HG03045 (cell line): ENCODE results near the gene CYP26B1.

Source experiments
- ATAC-seq: cut with Tn5 transposase; IDR thresholded peaks from one replicate; pipeline ENCODE4 v1.9.1; 2021; ENCODE audit warnings: mild to moderate bottlenecking, moderate library complexity; ENCODE audit not compliant: unreplicated experiment

CYP26B1 gene

DNA sequence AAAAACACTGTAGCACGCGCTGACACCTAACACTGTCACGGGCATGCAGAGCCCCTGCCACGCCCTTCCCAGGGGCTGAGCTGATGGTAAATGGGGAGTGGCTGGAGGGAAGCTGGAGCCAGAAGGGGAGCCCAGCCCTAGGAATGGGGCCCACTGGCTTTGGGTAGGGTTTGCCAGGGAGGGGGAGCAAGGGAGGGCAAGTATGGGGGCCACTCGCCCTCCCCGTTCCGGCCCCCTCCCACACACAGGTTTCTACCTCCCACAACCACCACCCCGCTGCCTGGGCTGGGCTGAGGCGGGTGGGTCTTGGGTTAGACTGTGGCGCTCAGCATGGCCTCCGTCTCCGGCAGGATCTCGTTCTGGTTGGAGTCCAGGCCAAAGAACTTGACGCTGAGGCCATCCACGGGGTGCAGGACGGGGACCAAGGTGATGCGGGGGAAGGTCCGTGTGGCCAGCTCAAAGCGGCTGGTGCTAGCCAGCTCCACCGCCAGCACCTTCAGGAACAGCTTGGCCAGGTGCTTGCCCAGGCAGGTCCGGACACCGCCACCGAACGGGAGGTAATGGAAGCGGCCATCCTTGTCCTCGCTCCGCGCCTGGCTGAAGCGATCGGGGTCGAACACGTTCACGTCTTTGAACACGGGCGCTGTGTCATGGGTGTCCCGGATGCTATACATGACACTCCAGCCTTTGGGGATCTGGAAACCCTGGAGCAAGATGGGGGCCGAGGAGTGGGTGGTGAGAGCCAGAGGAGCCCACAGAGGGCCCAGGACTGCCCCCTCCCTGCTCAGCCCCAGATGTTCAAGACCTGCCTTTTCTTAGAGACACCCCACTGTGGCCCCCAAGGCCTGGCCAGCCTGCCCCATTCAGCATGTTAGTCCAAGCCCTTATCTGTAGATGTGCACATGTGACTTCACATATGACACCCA is 15.5 kb downstream of the CYP26B1 start:
- ATAC-seq, result no peak

DNA sequence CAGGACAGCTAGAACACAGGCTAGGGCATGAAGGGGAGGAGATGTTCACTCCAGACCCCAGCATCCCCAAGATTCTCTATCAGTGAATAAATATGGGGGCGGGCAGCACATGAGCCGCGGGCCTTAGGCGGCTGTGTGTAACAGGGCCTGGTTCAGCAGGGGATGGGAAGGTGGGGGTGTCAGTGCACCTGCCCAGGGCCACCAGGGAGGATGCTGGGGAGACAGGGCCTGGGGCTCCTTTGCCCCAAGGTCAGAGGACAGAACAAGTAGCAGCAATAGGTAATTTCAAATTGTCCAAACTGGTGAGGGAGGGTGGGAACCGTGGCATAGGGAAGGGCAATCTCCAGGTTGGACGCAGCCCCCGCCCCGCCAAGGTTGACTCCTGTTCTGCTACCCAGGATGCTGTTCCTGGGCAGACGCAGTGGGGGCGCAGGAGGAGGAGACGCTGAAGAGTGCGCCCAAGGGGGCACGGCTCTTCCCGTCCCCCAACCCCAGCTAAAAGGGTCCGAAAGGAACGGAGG is 16.2 kb downstream of the CYP26B1 start:
- no peak for ATAC-seq

- no peak for ATAC-seq
Measured at GRCh38 chr2:72130659-72131360, 16.9 kb downstream of the CYP26B1 start.

GRCh38 chr2:72129681-72130340 is 17.9 kb downstream of the CYP26B1 start:
- no peak for ATAC-seq

DNA sequence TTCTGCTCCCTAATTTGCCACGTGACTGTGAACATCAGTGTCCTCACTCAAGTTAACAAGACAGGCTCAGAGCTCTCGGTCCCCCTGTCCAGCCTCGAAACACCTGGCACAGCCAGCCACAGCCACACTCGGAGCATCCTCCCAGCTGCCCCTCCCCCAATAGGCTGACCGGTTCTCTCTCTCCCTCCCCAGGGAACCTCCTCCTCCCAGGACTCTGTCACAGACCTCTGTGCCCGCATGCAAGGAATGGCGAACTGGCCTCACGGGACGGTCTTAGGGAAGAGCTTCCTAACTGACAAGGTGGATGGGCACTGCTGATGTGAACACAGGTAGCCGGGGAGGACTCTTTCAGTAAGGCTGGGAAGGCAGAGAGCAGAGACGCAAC is 18.8 kb downstream of the CYP26B1 start:
- ATAC-seq, result no peak

DNA sequence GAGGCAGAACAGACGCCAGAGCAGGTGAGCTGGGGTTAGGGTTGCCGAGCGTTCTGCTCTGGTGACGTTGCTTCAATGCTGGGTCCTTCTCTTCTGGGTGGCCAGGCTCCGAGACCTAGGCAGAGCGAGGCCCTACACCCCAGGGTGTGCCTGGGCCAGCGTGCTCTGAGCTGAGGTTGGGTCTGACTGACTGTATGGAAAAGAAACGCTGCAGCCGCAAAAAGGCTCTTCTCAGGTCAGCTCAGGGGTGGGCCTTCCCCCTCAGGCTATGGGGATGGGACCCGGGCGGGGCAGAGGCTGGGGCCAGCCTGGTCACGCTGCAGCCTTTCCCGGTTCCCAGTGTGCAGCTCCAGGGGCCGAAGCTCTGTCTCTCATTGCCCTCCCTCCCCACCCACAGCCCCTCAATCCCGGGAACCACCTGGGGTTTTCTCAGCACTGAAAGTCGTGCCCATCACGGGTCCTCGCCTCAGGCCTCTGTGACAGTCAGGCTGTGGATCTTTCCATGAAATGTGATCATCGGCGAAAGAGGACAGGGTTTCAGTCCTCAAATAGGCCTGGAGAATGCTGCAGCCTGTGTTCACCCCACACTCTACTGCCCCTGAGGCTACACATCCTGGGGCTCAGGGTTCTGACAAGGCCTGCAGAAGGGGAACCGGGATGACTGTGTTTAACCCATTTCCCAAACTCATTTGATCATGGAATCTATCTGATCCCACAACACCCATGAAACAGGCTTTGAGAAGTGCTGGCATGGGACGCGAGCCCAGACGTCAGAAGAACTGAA is 19.4 kb downstream of the CYP26B1 start:
- ATAC-seq, result no peak

DNA sequence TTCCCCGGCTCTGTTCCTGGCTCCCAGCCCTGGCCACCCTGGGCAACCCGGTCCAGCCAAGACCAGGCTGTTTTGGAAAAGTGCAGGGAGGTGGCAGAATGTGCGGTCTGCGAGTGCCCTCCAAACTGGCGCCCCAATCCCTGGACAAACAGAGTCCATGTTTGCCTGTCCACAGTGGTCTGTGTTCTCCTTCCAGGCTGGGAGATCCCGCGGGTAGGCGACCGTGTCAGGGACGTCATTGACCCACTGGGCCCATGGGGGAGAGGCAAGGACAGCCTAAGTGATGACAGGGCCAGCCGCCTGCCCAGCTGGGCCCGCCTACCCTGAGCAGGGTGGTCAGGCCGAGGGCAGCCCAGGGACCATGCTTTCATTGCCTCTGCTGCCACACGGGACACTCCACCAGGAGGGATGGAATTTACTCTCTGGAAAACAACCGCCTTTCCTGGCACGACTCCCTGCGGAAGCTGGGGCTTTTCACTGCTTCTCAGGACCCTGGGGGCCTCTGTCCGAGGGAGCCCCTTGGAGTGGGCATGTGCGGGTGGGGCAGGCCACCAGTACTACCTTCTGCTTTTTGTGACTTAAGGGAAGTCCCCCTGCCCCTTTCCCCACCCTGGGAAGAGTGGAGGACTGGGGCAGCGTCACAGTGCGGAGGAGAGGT is 20.1 kb downstream of the CYP26B1 start:
- no peak for ATAC-seq

DNA sequence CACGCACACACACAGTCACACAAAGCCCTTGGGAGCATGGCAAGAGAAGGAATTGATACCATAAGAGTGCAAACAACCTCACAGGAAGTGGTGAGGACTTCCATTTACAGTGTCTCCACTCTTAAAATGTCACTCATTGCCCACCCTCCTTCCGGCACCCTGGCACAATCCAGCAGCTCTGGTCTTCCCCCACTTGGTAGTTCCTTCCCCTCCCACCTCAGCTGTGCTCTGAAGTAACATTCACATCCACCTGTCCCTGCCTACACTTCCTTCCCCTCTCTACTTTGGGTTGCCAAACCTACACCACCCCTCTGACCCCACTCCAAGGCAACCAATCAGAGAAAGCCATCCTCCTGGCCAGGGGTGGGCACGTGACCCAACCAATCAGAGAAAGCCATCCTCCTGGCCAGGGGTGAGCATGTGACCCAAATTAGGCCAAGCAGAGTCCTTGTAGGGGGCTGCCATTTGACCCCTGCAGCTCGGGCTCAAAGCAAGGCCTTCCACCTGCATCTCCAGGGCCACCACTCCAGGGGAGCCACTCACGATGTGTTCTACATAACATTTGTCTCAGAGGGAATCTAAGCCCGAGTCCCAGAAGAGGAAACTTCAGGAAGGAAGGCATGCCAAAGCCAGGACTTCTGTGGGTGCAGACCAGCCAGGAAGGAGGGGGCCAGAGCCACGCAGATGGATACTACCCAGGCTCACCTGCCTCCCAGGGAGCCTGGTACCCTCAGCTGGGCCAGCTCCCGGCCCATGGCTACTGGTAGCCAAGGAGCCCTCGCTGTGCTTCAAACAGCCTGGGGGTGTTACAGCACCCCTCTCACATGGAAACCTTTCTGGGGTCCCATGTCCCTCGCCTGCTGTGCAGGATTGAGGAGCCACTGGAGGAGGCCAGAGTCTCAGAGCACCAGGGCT is 21.2 kb downstream of the CYP26B1 start:
- ATAC-seq, result no peak

- no peak for ATAC-seq
Measured at GRCh38 chr2:72124376-72124775, 23.3 kb downstream of the CYP26B1 start.

DNA sequence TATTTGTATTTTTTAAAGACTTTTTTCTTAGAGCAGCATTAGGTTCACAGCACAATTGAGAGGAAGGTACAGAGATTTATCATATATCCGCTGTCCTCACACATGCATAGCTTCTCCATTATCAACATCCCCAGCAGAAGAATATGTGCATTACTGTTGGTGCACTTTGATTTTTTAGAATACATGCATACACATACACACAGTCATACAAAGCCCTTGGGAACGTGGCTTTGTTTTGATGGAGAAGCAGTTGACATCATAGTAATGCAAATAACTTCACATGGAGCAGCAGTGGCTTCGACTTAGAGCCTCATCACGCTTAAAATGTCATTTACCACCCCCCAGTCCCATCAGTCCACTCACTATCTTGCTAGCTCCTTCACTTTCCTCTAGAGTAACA is 26.5 kb downstream of the CYP26B1 start:
- no peak for ATAC-seq

DNA sequence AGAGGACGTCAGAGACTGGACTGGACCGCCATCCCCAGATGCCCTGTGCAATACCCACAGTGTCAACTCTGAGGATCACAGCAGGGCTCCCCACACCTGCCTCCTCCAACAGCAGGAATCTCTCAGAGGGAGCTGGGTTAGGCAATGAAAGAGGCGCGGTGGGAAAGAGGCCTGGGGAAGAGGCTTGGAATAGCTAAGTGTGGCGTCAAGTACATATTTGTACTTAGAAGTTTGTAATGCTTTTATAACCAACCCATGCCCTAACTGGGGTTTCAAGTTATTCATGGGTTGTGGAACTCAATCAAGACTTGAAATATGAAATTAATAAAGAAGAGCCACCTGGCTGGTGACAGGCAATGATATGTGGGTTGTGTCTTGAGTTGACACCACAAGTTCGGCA is 28.7 kb downstream of the CYP26B1 start:
- ATAC-seq, result no peak

GRCh38 chr2:72118386-72118785 is 29.3 kb downstream of the CYP26B1 start:
- no peak for ATAC-seq

DNA sequence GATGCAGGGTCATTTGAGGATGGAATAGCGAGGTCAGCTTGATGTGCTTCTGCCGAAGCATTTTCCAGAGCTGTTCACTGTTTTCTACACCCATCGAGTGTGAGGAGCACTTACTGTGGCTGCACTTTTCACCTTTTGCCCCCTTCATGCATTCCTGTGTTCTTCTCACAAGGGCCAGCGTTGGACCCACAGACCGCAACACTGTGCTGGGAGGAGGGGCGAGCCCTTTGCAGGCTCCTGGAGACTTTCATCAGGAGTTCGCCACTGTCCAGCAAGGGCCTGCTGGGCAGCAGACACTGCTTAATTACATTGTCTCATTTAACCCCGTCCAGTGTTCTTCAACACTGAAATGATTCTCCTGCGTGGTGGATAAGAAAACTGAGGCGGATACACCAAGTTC is 29.9 kb downstream of the CYP26B1 start:
- no peak for ATAC-seq

DNA sequence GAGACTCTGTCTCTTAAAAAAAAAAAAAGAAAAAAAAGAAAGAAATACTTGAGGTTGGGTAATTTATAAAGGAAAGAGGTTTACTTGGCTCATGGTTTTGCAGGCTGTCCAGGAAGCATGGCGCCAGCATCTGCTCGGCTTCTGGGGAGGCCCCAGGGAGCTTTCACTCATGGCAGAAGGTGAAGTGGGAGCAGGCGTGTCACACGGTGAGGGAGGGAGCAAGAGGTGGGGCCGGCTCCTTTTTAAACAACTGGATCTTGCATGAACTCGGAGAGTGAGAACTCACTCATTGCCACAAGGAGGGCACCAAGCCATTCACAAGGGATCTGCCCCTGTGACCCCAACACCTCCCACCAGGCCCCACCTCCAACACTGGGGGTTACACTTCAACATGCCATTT is 30.6 kb downstream of the CYP26B1 start:
- ATAC-seq, result no peak

GRCh38 chr2:72116081-72116533 is 31.6 kb downstream of the CYP26B1 start:
- ATAC-seq, result no peak

- no peak for ATAC-seq
Measured at GRCh38 chr2:72115110-72116080, 32.3 kb downstream of the CYP26B1 start.

- ATAC-seq, result no peak
Measured at GRCh38 chr2:72114693-72115051, 33.0 kb downstream of the CYP26B1 start.
